HCT116 (cell line): Measurements from ENCODE around the gene CBFA2T3.

ENCODE experiments used
- CTCF ChIP-seq, 3 experiments: fragments of 200-600 bp in 1 of 3; sonication (generic) in 1 of 3; IDR thresholded peaks in 2 of 3; conservative IDR thresholded peaks in 1 of 3; 2 replicates each; pipeline ENCODE4 v1.5.1; 2012 to 2017; ENCODE audit warnings: low read depth in 2 of 3, low read length in 2 of 3, antibody characterized with exemption in 1 of 3, borderline replicate concordance in 1 of 3, control low read depth in 1 of 3, mild to moderate bottlenecking in 1 of 3, mixed read lengths in 1 of 3, mixed run types in 1 of 3, moderate library complexity in 1 of 3; ENCODE audit not compliant: insufficient read depth in 1 of 3
- EZH2 ChIP-seq: fragments of 200-600 bp; sonication (generic); IDR thresholded peaks from 2 replicates; pipeline ENCODE4 v1.6.1; 2017; ENCODE audit warnings: antibody characterized with exemption, mixed run types
- FOSL1 ChIP-seq: IDR thresholded peaks from 2 replicates; pipeline ENCODE4 v1.6.1; 2012; ENCODE audit warnings: low read depth
- POLR2AphosphoS5 ChIP-seq: IDR thresholded peaks from 2 replicates; pipeline ENCODE4 v1.6.1; 2011; ENCODE audit warnings: mild to moderate bottlenecking, low read depth, low read length, moderate library complexity
- SIN3A ChIP-seq: IDR thresholded peaks from 2 replicates; pipeline ENCODE4 v1.6.1; 2012; ENCODE audit warnings: low read depth
- ZNF274 ChIP-seq: fragments of 200-500 bp; sonication (Bioruptor generic); IDR thresholded peaks from 2 replicates; pipeline ENCODE4 v1.6.1; 2014; ENCODE audit warnings: mild to moderate bottlenecking, low read depth, low read length, inconsistent platforms

DNA sequence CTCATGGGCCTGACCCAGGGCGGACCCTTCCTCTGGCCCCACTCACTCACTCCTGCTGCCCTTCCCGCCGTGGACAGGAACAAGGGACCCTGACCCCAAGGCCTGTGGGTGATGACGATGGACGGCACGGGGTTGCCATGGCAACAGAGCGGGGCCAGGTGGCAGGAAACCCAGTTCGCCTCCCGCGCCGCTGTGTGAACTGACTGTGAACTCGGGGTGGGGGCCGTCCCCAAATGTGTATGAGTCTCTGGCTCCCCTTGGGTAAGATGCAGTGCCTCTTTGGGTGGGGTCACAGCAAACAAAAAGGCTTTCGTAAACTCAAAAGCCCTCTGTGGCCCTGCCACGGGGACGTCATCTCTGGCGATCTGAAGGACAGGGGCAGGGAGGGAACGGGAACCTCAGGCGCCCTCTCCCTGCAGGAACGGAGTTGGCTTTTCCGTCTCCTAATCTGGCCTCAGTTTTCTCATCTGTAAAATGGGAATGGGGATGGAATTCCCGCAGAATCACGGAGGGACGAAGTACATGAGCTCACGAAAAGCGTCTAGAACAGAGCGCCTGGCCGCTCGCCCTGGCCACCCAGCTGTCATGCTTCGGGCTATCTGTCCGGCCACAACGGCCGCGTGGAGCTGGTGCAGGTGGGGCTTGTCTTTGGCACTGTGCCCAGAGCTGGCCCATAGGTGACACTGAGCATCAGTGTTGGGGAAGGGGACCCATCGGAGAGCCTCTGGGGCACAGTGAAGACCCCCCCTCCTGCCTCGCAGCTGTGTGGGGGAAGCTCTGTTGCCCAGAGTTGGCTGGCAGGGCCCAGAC, 65.7 kb downstream of the CBFA2T3 start:
- no peak for TF ChIP-seq CTCF (IDR thresholded peaks at IDR 0.05 in 2 of 3, conservative IDR thresholded peaks at IDR 0.05 in 1 of 3; ENCODE audit: borderline replicate concordance in 1 of 3, insufficient read depth in 1 of 3, low read depth in 2 of 3, low read length in 2 of 3)
- no peak for TF ChIP-seq POLR2AphosphoS5
- TF ChIP-seq ZNF274, result no peak
- no peak for TF ChIP-seq FOSL1
- TF ChIP-seq SIN3A, result no peak
- TF ChIP-seq EZH2, result no peak
